AG08395 (cell line): Measurements from ENCODE around the gene KRTCAP2.

Source experiments
- DNase-seq: peaks from one replicate; pipeline ENCODE4 v3.0.0; 2012; ENCODE audit warnings: mixed read lengths, low spot score

The KRTCAP2 gene

DNA sequence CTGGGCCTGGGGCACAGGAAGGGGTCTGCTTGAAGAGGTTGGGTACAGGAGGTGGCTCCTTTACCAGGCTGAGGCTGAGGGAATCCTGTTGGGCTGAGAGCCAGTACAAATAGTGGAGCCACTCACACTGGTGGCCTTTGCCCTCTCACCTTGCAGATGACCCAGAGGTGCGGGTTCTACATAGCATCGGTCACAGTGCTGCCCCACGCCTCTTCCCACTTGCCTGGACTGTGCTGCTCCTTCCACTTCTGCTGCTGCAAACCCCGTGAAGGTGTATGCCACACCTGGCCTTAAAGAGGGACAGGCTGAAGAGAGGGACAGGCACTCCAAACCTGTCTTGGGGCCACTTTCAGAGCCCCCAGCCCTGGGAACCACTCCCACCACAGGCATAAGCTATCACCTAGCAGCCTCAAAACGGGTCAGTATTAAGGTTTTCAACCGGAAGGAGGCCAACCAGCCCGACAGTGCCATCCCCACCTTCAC is 39.3 kb downstream of the KRTCAP2 start:
- DNase-seq = no peak

DNA sequence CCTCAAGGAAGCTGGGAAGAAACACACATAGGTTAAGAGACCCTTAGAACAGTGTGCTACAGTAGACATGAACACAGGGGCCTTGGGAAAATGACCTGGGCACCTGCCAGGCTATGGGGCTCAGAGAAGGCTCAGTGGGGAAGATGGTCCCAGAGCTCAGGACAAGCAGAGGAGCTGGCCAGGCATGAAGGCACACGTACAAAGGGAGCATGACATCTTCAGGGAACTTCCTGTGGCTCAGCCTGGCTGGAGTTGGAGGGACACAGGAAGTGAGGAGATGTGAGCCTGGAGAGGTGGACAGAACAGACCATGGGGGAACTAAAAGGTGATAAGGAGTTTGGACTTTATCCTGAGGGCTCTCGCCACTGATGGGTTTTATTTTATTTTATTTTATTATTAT is 41.2 kb downstream of the KRTCAP2 start:
- DNase-seq = no peak

DNA sequence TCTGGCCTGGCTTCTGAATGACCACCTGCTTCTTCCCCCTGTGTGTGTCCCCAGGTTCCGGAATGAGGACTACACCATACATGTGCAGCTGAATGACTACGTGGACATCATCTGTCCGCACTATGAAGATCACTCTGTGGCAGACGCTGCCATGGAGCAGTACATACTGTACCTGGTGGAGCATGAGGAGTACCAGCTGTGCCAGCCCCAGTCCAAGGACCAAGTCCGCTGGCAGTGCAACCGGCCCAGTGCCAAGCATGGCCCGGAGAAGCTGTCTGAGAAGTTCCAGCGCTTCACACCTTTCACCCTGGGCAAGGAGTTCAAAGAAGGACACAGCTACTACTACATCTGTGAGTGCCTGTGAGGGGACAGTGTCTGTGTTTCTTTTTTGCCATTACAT is 41.8 kb downstream of the KRTCAP2 start:
- no peak for DNase-seq

DNA sequence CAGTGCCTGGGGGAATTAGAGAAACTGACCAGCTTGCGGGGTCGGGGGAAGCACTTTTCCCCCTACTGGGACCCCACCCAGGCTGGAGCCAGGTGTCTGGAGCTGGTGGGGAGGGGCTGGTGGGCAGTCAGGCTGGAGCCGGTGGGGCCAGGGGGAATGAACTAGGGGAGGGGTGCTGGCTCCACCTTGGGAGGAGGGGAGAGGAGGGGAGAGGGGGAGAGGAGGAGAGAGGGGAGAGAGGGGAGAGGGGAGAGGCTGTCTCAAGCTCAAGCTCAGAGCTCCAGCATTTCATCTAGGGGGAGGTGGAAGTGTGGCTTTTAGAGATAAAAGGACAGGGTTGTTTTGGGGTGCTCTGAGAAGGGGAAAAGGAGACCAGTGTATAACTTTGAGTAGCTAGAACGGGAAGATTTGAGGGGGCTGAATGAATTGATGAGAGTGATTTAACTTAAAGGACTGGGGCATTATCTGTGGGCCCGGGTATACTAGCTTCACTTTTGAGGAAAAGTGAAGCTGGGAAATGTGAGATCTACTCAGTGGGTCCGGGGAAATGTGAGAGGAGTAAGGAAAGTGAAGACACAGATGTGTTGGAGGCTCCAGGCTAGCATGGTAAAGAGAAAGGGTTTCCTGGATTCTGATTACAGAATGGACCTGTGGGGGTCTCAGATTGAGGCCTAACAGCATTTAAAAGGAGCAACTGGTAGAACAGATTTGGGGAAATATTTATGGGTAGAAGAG is 42.7 kb downstream of the KRTCAP2 start:
- DNase-seq = no peak

DNA sequence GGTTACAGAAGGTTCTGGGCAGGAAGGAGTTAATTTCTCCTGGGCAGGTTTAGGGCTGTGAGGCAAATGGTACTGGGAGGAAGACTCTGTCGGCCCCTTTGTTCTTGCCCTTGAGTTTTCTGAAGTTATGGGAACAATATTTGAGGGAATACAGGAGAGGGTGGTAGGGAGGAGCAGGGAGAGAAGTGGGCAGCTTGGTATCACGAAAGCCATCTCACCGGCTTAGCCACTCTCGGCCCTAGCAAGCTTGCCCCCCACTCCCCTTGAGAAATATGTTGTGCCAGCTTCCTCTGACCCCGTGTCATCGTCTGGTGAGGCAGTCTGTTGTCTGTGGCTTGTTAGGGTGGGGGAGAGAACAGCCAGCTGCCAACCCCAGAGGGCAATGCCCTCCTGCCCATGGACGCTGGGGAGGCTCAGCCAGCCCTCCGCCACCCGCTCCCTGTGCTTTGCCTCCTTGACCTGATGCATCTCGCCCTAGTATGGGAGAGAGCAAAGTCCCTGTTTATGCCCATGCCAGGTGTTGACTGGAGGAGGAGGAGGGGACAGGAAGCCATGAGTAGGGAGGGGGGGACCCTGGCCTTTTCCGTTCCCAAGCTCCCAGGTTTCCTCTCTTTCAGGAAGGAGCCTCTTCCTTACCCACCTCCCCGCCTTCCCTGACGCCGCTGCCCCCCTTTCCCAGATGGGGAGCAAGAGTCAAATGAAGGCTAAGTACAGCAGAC is 44.2 kb downstream of the KRTCAP2 start:
- no peak for DNase-seq

DNA sequence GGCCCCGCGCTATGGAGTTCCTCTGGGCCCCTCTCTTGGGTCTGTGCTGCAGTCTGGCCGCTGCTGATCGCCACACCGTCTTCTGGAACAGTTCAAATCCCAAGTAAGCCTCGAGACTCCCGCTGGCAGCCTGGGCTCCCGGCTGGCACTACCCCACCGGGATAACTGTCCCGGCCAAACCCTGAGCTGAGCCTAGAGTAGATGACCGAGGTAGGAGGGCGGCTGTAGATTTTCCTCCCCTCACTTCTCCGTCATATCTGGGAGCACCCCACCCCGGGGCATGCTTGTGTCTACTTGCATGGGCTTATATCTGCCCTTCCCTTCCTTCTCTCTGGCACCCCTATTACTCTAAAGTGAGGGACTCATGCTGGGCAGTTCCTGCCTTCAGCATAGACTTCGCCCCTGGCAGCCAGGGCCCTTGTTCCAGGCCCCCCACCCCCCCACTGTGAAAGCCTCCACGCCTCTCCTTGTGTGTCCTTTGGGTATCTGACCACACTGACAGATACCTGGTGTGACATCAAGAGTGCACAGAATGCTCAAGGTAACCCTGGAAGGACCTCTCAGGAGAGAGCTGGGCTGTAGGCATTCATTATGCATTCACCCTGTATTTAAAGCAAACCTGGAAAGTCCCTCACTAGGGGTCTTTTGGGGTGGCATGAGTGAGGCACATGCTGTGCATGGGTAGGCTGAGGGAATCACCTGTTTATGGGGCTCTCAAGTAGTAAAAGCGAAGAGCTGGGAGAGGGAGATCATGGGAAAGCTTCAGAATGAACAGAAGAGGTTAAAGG is 44.9 kb downstream of the KRTCAP2 start:
- DNase-seq = no peak

DNA sequence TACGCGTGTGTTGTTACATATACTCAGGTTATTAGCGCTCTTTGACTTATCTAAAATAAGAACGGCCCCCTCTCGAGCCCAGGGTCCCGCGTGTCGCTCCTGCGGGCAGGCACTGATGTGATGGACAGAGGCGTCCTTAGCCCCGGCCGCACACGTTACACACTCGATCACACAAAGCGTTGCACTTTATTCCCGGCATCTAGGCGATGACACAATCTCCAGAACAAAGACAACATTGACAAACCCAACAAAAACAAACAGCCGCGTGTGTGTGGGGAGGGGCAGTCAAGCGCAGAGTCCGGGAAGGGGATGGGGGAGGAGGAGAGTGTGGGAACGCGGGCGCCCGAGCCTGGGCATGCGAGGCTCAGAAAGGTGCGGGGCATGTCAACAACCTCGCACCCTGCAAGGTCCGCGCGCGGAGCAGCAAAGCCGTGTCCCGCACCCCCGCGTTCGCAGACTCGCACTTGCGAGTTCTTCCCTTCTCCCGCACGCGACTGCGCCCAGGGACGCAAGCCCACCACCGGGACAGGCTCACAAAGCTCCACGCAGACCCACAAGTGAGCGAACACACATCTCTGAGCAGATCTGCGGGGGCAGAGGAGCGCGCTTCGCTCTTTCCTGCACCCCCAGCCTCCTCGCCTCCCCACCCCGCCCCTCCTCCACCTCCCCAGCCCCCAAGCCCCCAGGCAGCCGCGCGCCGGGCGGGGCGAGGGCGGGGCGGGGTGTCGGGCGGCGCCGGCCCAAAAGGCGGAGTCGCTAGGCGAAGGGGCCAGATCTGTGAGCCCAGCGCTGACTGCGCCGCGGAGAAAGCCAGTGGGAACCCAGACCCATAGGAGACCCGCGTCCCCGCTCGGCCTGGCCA is 45.8 kb downstream of the KRTCAP2 start, which contains the start of gene EFNA1:
TSS of gene EFNA1 (plus strand) at position 772 of the 862 bp plus-strand sequence. CDS start 102 bp downstream, outside the sequence.
- no peak for DNase-seq

DNA sequence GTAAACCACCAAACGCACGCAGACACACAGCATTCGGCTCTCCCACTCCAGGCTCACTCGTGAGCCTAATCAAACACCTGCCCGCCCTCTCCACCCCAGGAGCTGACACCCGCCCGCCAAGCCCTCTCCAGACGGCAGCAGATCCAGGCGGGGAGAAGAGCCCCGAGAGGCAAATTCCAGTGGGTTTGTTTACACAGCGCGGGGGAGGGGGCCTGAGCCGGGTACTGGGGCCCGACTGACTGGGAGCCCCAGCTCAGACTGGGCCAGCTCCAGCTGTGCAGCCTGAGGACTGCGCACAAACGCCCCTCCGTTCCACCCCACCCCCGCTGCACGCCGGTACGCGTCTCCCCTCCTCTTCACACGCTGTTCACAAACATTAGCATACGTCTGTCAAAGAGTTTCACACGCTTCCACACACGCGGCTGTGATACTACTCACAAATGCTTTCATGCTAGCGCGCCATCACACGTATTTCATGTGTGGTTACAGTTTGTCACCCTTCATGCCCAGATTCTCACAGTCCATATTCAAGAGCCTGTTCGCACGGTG is 46.5 kb downstream of the KRTCAP2 start:
- DNase-seq = no peak

DNA sequence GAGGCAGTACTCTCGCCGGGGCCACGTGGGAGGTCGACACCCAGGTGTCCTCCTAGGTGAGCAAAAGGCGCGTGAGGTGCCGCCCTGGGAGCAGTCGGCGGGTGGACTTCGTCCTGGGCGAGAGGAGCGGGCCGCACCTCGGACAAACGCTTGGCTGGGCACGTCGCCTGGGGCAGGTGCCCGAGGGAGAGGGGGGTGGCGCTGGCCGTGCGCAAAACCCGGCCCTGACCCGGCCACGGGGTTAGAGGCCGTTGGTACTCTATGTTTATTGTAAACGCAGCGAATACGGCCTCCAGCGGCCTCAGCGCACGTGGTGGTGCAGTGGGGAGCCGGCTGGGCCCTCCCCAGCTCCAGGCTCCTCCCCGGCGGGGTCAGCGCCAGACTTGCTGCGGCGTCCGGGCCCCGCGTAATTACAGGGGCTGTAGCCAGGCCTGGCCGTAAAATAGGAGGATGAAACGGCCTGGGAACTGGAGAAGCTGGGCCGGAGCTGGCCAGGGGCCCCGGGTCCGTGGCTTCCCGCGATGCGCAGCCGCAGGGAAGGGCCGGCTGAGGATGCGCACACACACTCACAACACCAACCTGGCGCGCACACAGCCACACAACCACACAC is 47.1 kb downstream of the KRTCAP2 start:
- no peak for DNase-seq

DNA sequence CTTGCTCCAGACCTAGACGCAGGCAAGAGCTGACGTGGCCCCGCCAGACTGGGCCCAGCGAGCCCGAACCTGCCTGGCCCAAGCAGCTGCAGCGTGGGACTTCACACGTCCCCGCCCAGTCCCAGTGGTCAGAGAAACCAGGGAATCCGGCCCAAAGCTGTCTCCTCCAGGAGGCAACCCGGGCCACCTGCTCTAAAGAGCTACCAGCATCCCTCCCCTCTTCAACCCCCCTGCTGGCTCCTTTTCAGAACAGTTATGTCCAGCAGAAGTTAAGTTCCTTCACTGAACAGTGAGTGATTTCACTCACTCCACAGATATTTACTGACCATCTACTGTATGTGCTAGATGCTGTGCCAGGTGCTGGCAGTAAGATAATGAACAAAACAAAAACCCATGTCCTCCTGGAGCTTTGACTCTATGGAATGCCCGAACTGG is 47.6 kb downstream of the KRTCAP2 start:
- no peak for DNase-seq

DNA sequence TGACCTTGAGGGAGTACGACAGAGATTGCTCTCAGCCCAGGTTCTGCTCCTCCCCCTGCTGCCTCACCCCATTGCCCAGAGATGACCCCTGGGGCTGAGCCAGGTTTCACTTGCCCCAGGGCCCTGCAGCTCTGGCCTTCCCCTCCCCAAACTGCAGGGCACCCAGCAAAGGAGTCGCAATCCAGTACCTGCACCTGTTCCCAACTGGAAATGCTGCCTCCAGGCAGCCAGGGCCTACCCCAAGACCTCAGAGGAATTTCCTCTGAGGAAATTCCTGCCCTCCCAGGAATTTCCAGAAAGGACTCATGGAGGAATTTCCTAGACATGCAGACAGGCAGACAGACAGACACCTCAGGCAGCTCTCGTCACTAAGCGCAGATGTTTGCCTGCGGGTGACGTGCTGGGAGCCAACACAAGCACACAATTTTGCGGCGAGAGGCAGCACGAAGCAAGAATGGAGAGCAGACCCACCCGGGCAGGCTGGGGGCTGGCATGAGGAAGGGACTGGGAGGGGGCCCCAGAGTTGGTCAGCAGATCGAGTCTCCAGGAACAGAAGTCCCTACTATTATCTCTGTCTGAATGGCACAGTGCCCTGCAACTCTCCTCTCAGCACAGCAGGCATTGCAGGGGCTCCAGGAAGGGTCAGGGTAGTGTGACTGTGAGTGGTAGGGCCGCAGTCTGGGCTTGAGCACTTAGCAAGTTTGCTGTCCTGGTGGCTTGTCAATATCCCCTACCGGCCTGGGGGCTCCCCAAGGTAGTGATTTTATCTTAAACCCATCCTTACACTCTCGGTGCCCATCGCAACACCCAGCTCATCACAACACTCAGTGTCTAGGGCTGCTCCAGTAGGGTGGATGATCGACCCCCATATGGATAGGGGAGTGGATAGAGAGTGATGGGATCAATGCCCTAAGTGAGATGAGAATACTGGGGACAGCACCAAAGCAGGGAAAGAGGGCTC is 48.3 kb downstream of the KRTCAP2 start:
- no peak for DNase-seq

DNA sequence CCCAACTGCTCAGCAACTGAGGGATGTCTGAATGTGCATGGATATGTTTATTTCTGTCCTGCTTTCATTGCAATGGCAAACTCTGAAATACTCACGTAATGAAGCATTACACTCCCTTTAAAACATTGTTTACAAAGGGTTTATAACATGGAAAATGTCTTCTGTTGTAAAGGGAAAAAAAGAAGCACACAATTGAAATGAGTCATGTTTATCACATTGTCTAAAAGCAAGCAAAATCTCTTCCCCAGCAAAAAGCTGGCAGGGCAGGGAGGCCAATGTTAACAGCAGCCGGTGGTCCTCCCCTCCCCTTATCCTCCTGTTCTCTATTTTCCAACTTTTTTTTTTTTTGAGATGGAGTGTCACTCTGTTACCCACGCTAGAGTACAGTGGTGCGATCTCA is 49.3 kb downstream of the KRTCAP2 start:
- DNase-seq = no peak

DNA sequence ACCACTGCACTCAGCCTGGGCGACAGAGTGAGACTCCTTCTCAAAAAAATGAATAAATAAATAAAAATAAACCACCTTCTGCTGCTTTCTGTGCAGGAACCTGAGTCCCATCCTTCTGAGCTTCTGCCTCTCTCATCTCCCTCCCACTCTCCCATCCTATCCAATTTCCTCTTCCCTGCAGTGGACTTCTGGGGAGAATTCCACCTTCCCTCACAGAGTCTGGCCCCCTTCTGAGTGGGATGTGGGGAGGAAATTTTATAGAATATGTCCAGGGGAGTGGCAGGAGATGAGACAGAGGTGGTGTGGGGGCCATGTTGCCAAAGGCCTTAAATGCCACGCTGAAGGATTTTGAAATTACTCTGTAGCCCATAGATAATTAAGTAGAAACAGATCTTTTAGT is 50.8 kb downstream of the KRTCAP2 start:
- DNase-seq = no peak

DNA sequence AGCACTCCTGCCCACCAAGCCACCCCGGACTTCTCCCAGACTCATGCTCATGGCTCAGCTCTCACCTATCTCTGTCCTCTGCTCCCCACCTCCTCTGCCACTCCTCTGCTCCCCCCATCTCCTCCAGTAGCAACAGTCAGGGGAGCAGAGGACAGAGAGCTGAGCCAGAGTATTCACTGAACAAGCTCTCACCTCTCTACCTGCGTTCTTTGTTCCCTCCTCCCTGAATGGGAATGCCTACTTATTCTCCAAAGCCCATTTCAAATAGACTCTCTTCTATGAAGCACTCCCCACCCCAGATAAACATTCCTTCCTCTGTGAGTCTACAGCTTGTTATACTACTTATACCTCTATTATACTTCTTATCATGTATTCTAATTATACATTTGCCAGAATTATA is 51.9 kb downstream of the KRTCAP2 start:
- DNase-seq = no peak

DNA sequence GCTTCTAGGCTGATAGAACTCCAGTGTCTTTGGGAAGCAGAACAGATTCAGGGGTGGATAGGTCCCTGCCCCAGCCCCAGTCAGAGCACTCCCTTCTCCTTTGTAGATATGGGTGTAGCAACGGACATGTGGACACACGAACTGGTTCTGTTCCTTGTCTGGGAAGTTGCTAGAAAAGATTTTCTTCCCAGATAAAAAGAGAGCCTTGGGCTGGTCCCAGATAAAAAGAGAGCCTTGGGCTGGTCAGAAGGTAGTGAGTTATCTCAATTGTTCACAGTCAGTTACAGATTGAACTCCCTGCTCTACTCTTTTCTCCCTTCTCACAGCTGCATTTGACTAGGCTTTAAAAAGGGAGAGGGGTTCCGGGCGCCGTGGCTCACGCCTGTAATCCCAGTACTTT is 52.9 kb downstream of the KRTCAP2 start:
- DNase-seq = no peak
